ENCODE data around the gene MYBPH.
A peak's percentile ranks its signal among the peaks of the same experiment; 100 is the strongest.

Gene MYBPH

GRCh38 chr1:203173011-203173555, 2.5 kb downstream of the MYBPH start:
- no peak for TF ChIP-seq JUND (IDR thresholded peaks at IDR 0.05; ENCODE audit: low read depth)
- in situ Hi-C loops (cut with HindIII; ENCODE audit: low pct_unique_long_range_greater_than_20kb, low sequenced_read_pairs), result no loop called here
- DNase-seq (ENCODE audit: low read depth in 1 of 2, low spot score in 1 of 2), result no peak

- in situ Hi-C loops (cut with HindIII; ENCODE audit: low pct_unique_long_range_greater_than_20kb, low sequenced_read_pairs), result no loop called here
- TF ChIP-seq JUND (IDR thresholded peaks at IDR 0.05; ENCODE audit: low read depth), result no peak
- peak; percentile 84 to 93 for DNase-seq (ENCODE audit: low read depth in 1 of 2, low spot score in 1 of 2)
Measured at GRCh38 chr1:203172184-203173010, 3.2 kb downstream of the MYBPH start.

- no peak for TF ChIP-seq JUND (IDR thresholded peaks at IDR 0.05; ENCODE audit: low read depth)
- in situ Hi-C loops (cut with HindIII; ENCODE audit: low pct_unique_long_range_greater_than_20kb, low sequenced_read_pairs), result no loop called here
- no peak for DNase-seq (ENCODE audit: low read depth in 1 of 2, low spot score in 1 of 2)
Measured at GRCh38 chr1:203171341-203172183, 4.1 kb downstream of the MYBPH start.

- in situ Hi-C loops (cut with HindIII; ENCODE audit: low pct_unique_long_range_greater_than_20kb, low sequenced_read_pairs), result no loop called here
- no peak for TF ChIP-seq JUND (IDR thresholded peaks at IDR 0.05; ENCODE audit: low read depth)
- no peak for DNase-seq (ENCODE audit: low read depth in 1 of 2, low spot score in 1 of 2)
Measured at GRCh38 chr1:203170625-203171330, 4.8 kb downstream of the MYBPH start.

GRCh38 chr1:203169770-203170520, 5.7 kb downstream of the MYBPH start:
- TF ChIP-seq JUND (IDR thresholded peaks at IDR 0.05; ENCODE audit: low read depth), result no peak
- in situ Hi-C loops (cut with HindIII; ENCODE audit: low pct_unique_long_range_greater_than_20kb, low sequenced_read_pairs), result no loop called here

GRCh38 chr1:203168991-203169390, 6.6 kb downstream of the MYBPH start:
- DNase-seq (ENCODE audit: low read depth in 1 of 2, low spot score in 1 of 2), result no peak
- in situ Hi-C loops (cut with HindIII; ENCODE audit: low pct_unique_long_range_greater_than_20kb, low sequenced_read_pairs), result no loop called here
- TF ChIP-seq JUND (IDR thresholded peaks at IDR 0.05; ENCODE audit: low read depth), result no peak

More at GRCh38 chr1:203169770-203170520, 5.7 kb downstream of the MYBPH start:
- DNase-seq (ENCODE audit: low read depth in 1 of 2, low spot score in 1 of 2), result peak; percentile 39 to 41

- TF ChIP-seq JUND (IDR thresholded peaks at IDR 0.05; ENCODE audit: low read depth), result no peak
- DNase-seq (ENCODE audit: low read depth in 1 of 2, low spot score in 1 of 2), result no peak
- in situ Hi-C loops (cut with HindIII; ENCODE audit: low pct_unique_long_range_greater_than_20kb, low sequenced_read_pairs), result no loop called here
Measured at GRCh38 chr1:203168256-203168786, 7.3 kb downstream of the MYBPH start.

- TF ChIP-seq JUND (IDR thresholded peaks at IDR 0.05; ENCODE audit: low read depth), result no peak
- in situ Hi-C loops (cut with HindIII; ENCODE audit: low pct_unique_long_range_greater_than_20kb, low sequenced_read_pairs), result no loop called here
Measured at GRCh38 chr1:203167913-203168200, 7.8 kb downstream of the MYBPH start.

GRCh38 chr1:203167026-203167912, 8.4 kb downstream of the MYBPH start:
- in situ Hi-C loops (cut with HindIII; ENCODE audit: low pct_unique_long_range_greater_than_20kb, low sequenced_read_pairs), result no loop called here
- no peak for DNase-seq (ENCODE audit: low read depth in 1 of 2, low spot score in 1 of 2)
- no peak for TF ChIP-seq JUND (IDR thresholded peaks at IDR 0.05; ENCODE audit: low read depth)

More at GRCh38 chr1:203167913-203168200, 7.8 kb downstream of the MYBPH start:
- DNase-seq (ENCODE audit: low read depth in 1 of 2, low spot score in 1 of 2), result no peak

GRCh38 chr1:203166192-203166940, 9.3 kb downstream of the MYBPH start:
- TF ChIP-seq JUND (IDR thresholded peaks at IDR 0.05; ENCODE audit: low read depth), result no peak
- in situ Hi-C loops (cut with HindIII; ENCODE audit: low pct_unique_long_range_greater_than_20kb, low sequenced_read_pairs), result no loop called here
- DNase-seq (ENCODE audit: low read depth in 1 of 2, low spot score in 1 of 2), result peak; percentile 80 to 83

Measured in T47D (cell line).